Progenitor cell of endocrine pancreas (in vitro differentiated cells): ENCODE data around the gene UPF3A. TPM values are rescaled to one million over a fixed set of nuclear protein-coding genes. Genes with fewer than 3 reads are reported as not detected.
"Not testable (repeated sequence)": the region's sequence is repeated elsewhere in the genome, so short reads cannot be mapped to it uniquely, and the experiment has no call there.

Source experiments
- DNase-seq: peaks from one replicate; pipeline ENCODE4 v3.0.0; 2021; ENCODE audit warnings: low spot score; ENCODE audit not compliant: unreplicated experiment
- H3K27ac Mint-ChIP-seq: 2 replicates; pipeline ENCODE4 v1.8.0; 2021; ENCODE audit warnings: mild to moderate bottlenecking, moderate library complexity, mixed read lengths
- H3K27me3 Mint-ChIP-seq: 2 replicates; pipeline ENCODE4 v1.8.0; 2021; ENCODE audit warnings: mixed read lengths
- H3K36me3 Mint-ChIP-seq: 2 replicates; pipeline ENCODE4 v1.8.0; 2022; ENCODE audit warnings: mixed read lengths; ENCODE audit not compliant: insufficient read depth
- H3K4me1 Mint-ChIP-seq: 2 replicates; pipeline ENCODE4 v1.8.0; 2021; ENCODE audit warnings: low read depth, mixed read lengths
- H3K4me3 Mint-ChIP-seq: 2 replicates; pipeline ENCODE4 v1.8.0; 2021; ENCODE audit warnings: low read depth, mild to moderate bottlenecking, moderate library complexity, mixed read lengths
- H3K9me3 Mint-ChIP-seq: 2 replicates; pipeline ENCODE4 v1.8.0; 2021; ENCODE audit warnings: low read depth, mixed read lengths
- CTCF ChIP-seq: fragments of 200-600 bp; sonication (generic); IDR thresholded peaks from one replicate; pipeline ENCODE4 v1.5.0; 2021; ENCODE audit warnings: antibody characterized with exemption, mild to moderate bottlenecking; ENCODE audit not compliant: unreplicated experiment
- total RNA-seq: library from RNA; stranded (reverse); gene quantifications from 2 replicates; pipeline ENCODE4 v1.2.1, GENCODE V29; 2021

Gene UPF3A
- total RNA-seq, 1 donor from 2014 or later, result 149 TPM

DNA sequence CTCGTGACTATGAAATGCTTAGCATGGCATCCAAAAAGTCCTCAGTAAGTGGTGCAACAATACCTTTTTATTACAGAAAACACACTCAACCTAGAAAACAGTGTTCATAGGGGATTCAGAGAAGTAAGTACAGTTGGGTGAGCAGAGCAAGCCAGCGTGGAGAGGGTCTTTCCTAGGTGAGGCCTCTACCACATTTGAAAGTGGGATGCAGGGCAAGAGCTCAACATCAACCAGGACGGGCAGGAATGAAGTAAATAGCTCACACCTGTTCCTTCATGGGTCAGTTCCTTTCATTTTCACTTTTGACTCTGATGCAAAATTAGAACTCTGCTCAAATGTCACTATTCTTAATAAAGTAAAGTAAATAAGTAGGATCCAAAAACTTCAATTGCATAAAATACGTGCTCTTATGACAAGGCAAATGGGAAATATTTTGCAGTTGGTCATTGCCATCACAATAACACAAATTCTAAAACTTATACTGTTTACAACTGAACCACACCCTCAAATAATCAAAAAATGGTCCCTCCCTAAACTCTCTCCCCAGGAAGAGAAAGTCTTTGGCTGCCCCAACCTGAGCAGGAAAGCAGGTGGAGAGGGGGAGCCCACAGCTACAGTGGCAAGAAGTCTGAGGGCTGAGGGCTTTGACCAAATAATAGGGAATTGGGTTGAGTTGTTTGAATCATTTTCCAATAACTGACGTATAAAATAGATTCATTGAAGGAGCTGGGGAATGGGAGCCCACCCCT is 53.1 kb downstream of the UPF3A start:
- Mint-ChIP-seq H3K27me3 (no peaks in the 10 kb centered on the region), H3K9me3 (no peaks in the 10 kb centered on the region), H3K36me3 (no peaks in the 10 kb centered on the region), H3K4me3 (no peak overlapping the region), H3K4me1 (no peaks in the 10 kb centered on the region), H3K27ac (no peak overlapping the region)
- no peak for TF ChIP-seq CTCF
- DNase-seq, result no peak

GRCh38 chr13:114336457-114336856 is 55.1 kb downstream of the UPF3A start:
- H3K9me3 Mint-ChIP-seq, H3K36me3 Mint-ChIP-seq, H3K27ac Mint-ChIP-seq, H3K4me3 Mint-ChIP-seq, H3K27me3 Mint-ChIP-seq, H3K4me1 Mint-ChIP-seq, DNase-seq: not testable (repeated sequence)

GRCh38 chr13:114338959-114339358 is 57.6 kb downstream of the UPF3A start:
- Mint-ChIP-seq H3K9me3 (no peaks in the 10 kb centered on the region), H3K36me3 (no peaks in the 10 kb centered on the region), H3K4me3 (no peak overlapping the region), H3K4me1 (no peaks in the 10 kb centered on the region), H3K27me3 (no peaks in the 10 kb centered on the region), H3K27ac (no peak overlapping the region)
- no peak for DNase-seq
- TF ChIP-seq CTCF, result no peak

DNA sequence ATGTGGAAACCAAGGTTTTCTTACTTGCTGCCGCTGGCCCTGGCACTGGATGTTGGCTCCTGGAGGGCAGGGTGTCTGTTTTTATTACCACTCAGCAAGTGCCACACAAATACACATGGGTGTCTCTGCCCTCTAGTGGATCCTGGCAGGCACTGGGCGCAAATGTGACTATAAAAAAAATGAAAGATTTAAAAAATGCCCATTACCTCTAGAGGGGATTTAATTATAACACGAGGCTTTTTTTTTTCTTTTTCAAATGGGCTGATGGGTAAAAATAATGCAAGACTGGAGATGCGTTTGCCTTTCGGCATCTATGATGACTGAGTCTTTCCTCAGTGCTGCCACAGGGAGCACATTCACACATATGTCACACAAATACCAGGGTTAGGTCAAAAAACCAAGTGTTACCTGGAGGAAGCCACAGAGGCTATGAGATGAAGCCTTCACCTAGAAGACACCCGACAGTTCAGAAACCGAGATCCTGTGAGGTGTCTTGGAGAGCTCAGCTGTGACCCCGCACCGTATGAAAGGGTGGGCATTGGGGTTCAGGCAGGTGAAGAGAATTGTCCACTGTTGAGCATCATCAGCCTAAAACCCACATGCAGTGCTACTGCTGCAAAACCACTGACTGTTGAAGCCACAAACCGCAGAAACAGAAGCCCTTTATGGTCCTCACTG is 58.6 kb downstream of the UPF3A start:
- Mint-ChIP-seq H3K9me3 (no peaks in the 10 kb centered on the region), H3K4me1 (no peaks in the 10 kb centered on the region), H3K27me3 (no peaks in the 10 kb centered on the region), H3K36me3 (no peaks in the 10 kb centered on the region), H3K27ac (no peak overlapping the region), H3K4me3 (no peak overlapping the region)
- TF ChIP-seq CTCF, result peak; percentile 45
- DNase-seq, result no peak

DNA sequence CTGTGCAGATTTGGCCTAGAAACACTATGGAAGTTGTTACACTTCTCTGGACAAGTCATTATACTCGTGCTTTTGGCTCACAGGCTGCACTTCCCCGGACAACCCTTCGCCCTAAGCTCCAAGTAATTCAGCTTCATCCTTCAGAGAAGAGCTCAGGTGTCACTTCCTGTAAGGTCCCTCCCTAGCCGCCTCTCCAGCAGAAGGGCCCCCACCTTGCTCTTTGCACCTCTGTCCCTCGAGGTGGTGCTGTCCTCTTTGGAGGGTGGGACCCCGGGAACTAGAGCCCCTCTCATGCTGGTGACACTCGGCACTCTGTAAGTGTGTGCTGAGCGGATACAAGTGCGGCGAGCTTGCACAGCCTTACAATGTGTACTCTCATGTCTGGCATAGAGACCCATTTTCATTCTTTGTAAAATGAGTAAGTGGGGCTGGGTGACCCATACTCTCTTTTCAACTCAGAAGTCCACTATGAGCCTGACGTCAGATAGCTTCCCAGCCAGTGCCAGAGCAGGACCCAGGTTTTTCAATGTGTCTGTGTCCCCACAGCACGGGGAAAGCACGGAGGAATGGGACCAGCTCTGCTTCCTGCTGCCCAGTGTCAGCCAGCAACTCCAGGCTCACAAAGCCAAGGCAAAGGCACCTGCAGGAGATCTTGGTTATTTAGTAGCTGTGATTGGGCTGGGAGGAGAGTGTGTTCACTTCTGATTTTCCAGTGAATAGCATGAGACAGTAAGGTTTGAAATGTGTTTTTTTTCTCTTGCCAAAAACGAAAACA is 59.8 kb downstream of the UPF3A start:
- Mint-ChIP-seq H3K9me3 (no peaks in the 10 kb centered on the region), H3K36me3 (no peaks in the 10 kb centered on the region), H3K4me3 (no peak overlapping the region), H3K27me3 (no peaks in the 10 kb centered on the region), H3K4me1 (no peaks in the 10 kb centered on the region), H3K27ac (peak overlapping the region; percentile 37)
- no peak for TF ChIP-seq CTCF
- no peak for DNase-seq

DNA sequence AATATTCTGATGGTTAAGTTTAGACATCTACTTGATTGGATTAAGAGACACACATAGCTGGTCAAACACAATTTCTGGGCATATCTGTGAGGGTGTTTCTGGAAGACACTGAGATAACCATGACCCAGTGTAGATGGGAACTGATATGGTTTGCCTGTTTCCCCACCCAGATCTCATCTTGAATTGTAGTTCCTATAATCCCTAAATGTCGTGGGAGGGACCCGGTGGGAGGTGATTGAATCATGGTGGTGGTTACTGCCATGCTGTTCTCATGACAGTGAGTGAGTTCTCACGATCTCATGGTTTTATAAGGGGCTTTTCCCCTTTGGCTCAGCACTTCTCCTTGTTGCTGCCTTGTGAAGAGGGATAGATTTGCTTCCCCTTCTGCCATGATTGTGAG is 65.9 kb downstream of the UPF3A start:
- H3K4me1 Mint-ChIP-seq, H3K27ac Mint-ChIP-seq, H3K4me3 Mint-ChIP-seq, H3K36me3 Mint-ChIP-seq, DNase-seq, H3K9me3 Mint-ChIP-seq: not testable (repeated sequence)
- peaks cover 10% of the 10 kb centered on the region for H3K27me3 Mint-ChIP-seq
